Endothelial cell of umbilical vein (primary cell): ENCODE data around the gene OTOP2. TPM values are rescaled to one million over a fixed set of nuclear protein-coding genes. Genes with fewer than 3 reads are reported as not detected.

ENCODE experiments used
- BruUV-seq: library from RNA; stranded (reverse); fragments of 400-500 nt; replicated peaks from 2 replicates; lab custom pipeline; 2021; lab: Mats Ljungman, UMichigan
- CTCF ChIA-PET: fragments of 300-600, 350-600 bp; sonication (Branson Sonifier 250); formaldehyde crosslinking; loops from one replicate; lab custom pipeline; 2021; ENCODE audit warnings: antibody characterized with exemption, inconsistent platforms; lab: Charles Lee
- POLR2A ChIA-PET: fragments of 300-600, 350-600 bp; sonication (Branson Sonifier 250); formaldehyde crosslinking; loops from one replicate; lab custom pipeline; 2021; ENCODE audit warnings: antibody characterized with exemption, inconsistent platforms; lab: Charles Lee
- DNase-seq: peaks from one replicate; pipeline ENCODE4 v3.0.0-alpha.2; 2011; ENCODE audit warnings: low read depth, low spot score
- FAIRE-seq: peaks from 2 replicates; lab custom pipeline; 2011; peaks lifted over from hg19 to GRCh38; lab: Jason Lieb, UNC
- H2AFZ ChIP-seq: 2 replicates; pipeline ENCODE4 v1.6.0; 2012; ENCODE audit warnings: low read depth, low read length, control low read depth, inconsistent platforms
- H3K27ac ChIP-seq: 2 replicates; pipeline ENCODE4 v1.5.1; 2011; ENCODE audit warnings: low read depth, mild to moderate bottlenecking, control low read depth, low read length, moderate library complexity; ENCODE audit not compliant: insufficient read depth
- H3K27me3 ChIP-seq, 2 experiments: 2 replicates each; pipeline versions ENCODE4 v1.6.0 to v1.6.1; 2011; ENCODE audit warnings: low read length in 2 of 2, mixed read lengths in 1 of 2; ENCODE audit not compliant: control insufficient read depth in 2 of 2, insufficient read depth in 2 of 2
- H3K36me3 ChIP-seq, 2 experiments: 2 replicates in 1 of 2; 3 replicates in 1 of 2; pipeline ENCODE4 v1.5.1; 2011; ENCODE audit warnings: low read length in 2 of 2, mild to moderate bottlenecking in 1 of 2, moderate library complexity in 1 of 2; ENCODE audit not compliant: control insufficient read depth in 2 of 2, insufficient read depth in 2 of 2; ENCODE audit errors: extremely low read depth in 1 of 2
- H3K4me1 ChIP-seq: 3 replicates; pipeline ENCODE4 v1.5.1; 2011; ENCODE audit warnings: mild to moderate bottlenecking, low read length; ENCODE audit not compliant: control insufficient read depth, insufficient read depth; ENCODE audit errors: extremely low read depth
- H3K4me2 ChIP-seq: 2 replicates; pipeline ENCODE4 v1.6.1; 2011; ENCODE audit warnings: low read length, control low read depth, mixed read lengths; ENCODE audit not compliant: insufficient read depth
- H3K4me3 ChIP-seq, 3 experiments: fragments of 200-600 bp in 1 of 3; sonication (generic), shearing (Covaris generic) in 1 of 3; replicated peaks in 1 of 3; 2 replicates each; pipeline ENCODE4 v1.5.1; 2011 to 2016; ENCODE audit warnings: control low read depth in 3 of 3, low read length in 3 of 3, mild to moderate bottlenecking in 2 of 3, inconsistent platforms in 1 of 3, low read depth in 1 of 3, moderate library complexity in 1 of 3; ENCODE audit not compliant: insufficient read depth in 1 of 3
- H3K79me2 ChIP-seq: 2 replicates; pipeline ENCODE4 v1.6.0; 2012; ENCODE audit warnings: low read length, inconsistent platforms; ENCODE audit not compliant: control insufficient read depth, insufficient read depth
- H3K9ac ChIP-seq: replicated peaks from 2 replicates; pipeline ENCODE3; 2011; ENCODE audit warnings: low read length, control low read depth; ENCODE audit not compliant: insufficient read depth; ENCODE audit errors: extremely low read depth
- H3K9me1 ChIP-seq: replicated peaks from 3 replicates; pipeline ENCODE4 v1.6.0; 2011; ENCODE audit warnings: mild to moderate bottlenecking, low read length; ENCODE audit not compliant: control insufficient read depth, insufficient read depth; ENCODE audit errors: extremely low read depth
- H3K9me3 ChIP-seq: replicated peaks from 2 replicates; pipeline ENCODE4 v1.5.1; 2012; ENCODE audit warnings: low read length, inconsistent platforms; ENCODE audit not compliant: control insufficient read depth, insufficient read depth
- H4K20me1 ChIP-seq: replicated peaks from 2 replicates; pipeline ENCODE3; 2011; ENCODE audit warnings: mild to moderate bottlenecking, low read length; ENCODE audit not compliant: control insufficient read depth, insufficient read depth; ENCODE audit errors: extremely low read depth
- EZH2 ChIP-seq: IDR thresholded peaks from 2 replicates; pipeline ENCODE4 v1.6.1; 2012; ENCODE audit warnings: borderline replicate concordance, low read depth, mild to moderate bottlenecking, moderate library complexity, low read length, inconsistent platforms; ENCODE audit not compliant: severe bottlenecking
- FOS ChIP-seq: IDR thresholded peaks from 2 replicates; pipeline ENCODE4 v1.6.1; 2011; ENCODE audit warnings: mild to moderate bottlenecking, low read length, moderate library complexity, borderline replicate concordance; ENCODE audit not compliant: insufficient read depth
- GATA2 ChIP-seq: IDR thresholded peaks from 2 replicates; pipeline ENCODE4 v1.7.0; 2011; ENCODE audit warnings: low read depth, mild to moderate bottlenecking, moderate library complexity, mixed read lengths, low read length; ENCODE audit not compliant: insufficient read length, insufficient read depth
- JUN ChIP-seq: IDR thresholded peaks from 2 replicates; pipeline ENCODE4 v1.6.1; 2011; ENCODE audit warnings: borderline replicate concordance, low read depth; ENCODE audit not compliant: insufficient read length, insufficient read depth
- MYC ChIP-seq: IDR thresholded peaks from one replicate; pipeline ENCODE4 v1.6.1; 2011; ENCODE audit warnings: mild to moderate bottlenecking, low read depth, low read length
- POLR2A ChIP-seq: IDR thresholded peaks from 2 replicates; pipeline ENCODE4 v1.6.1; 2012; ENCODE audit warnings: low read depth, mild to moderate bottlenecking, control low read depth, low read length
- POLR2AphosphoS5 ChIP-seq: IDR thresholded peaks from 2 replicates; pipeline ENCODE4 v1.6.1; 2012; ENCODE audit warnings: low read depth, mild to moderate bottlenecking, control low read depth, low read length, moderate library complexity; ENCODE audit not compliant: insufficient read depth
- dilution Hi-C: fragments of 300-500 bp; cut with MboI; formaldehyde crosslinking; loops from one replicate; pipeline ENCODE4 v1.15.0; 2019; ENCODE audit warnings: low sequenced_read_pairs; ENCODE audit not compliant: extremely low pct_ligation_motif_present
- intact Hi-C: fragments of 100-400 bp; cut with micrococcal nuclease; formaldehyde crosslinking; loops from one replicate; pipeline ENCODE4 v1.10.0; 2022
- polyA plus RNA-seq, 4 experiments: library from polyadenylated mRNA; depleted of rRNA in 3 of 4; stranded (reverse) in 3 of 4; unstranded in 1 of 4; fragments of >200 nt; gene quantifications; 2 replicates each; pipeline versions ENCODE4 v1.2.1 to v1.2.3, GENCODE V29; 2011 to 2012; ENCODE audit warnings: missing spikeins in 1 of 4
- total RNA-seq: library from RNA; stranded (reverse); gene quantifications from 2 replicates; pipeline ENCODE4 v1.2.3, GENCODE V29; 2021
- TF ChIP-seq, protein P1 (sequence below): IDR thresholded peaks from 2 replicates; pipeline ENCODE4 v1.6.1; 2011; ENCODE audit not compliant: insufficient read depth, insufficient read length
- TF ChIP-seq, protein P2 (sequence below), 2 donors: IDR thresholded peaks; 1 replicate in 1 of 2; 2 replicates in 1 of 2; pipeline ENCODE4 v1.5.1; 2011; ENCODE audit warnings: low read length in 2 of 2, mild to moderate bottlenecking in 2 of 2, moderate library complexity in 2 of 2, control low read depth in 1 of 2, inconsistent platforms in 1 of 2, low read depth in 1 of 2; ENCODE audit not compliant: insufficient read depth in 1 of 2; ENCODE audit errors: extremely low read depth in 1 of 2

Gene OTOP2
- total and polyA plus RNA-seq, 2 donors (not counting 3 experiments of a cell fraction or from before 2014, with no cell fraction given), result not detected

DNA sequence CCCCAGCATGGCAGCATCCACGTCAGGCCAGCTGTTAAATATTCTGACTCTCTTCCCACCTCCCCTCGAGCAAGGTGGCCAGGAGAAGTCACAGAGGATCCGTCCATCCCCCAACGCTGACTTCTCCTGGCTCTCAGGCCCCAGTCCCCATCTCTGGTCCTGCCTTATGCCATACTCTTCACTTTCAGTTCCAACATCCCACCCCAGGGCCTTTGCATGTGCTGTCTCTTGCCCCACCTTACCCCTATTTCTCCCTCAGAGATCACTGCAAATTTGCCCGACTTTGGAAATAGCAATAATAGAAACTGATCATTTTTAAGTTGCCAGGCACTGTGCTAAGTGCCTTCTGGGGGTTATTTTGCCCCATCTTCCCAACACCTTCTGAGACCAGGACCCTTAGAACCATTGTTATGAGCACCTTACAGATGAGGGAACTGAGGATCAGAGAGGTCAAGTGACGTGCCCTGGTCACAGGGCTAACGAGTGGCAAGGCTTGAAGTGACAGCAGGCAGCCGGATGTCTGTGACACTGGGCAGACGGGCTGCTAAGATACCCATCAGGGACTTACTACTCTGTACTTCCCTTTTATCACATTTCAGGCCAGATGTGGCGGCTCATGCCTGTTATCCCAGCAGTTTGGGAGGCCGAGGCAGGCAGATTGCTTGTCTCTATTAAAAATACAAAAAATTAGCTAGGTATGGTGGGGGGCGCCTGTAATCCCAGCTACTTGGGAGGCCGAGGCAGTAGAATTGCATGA lies 30.8 kb downstream of the OTOP2 start:
- ChIA-PET POLR2A (no interaction called here), CTCF (interaction anchor here (4.6 kb wide), 1 partner anchor 30 kb away, joined by 58 read pairs; the partner anchor contains the start of gene OTOP2)
- Histone ChIP-seq H3K9me3 (no peaks in the 10 kb centered on the region), H4K20me1 (no peaks in the 10 kb centered on the region), H3K4me1 (no peaks in the 10 kb centered on the region), H2AFZ (no peak overlapping the region), H3K9ac (no peak overlapping the region), H3K27ac (no peak overlapping the region), H3K36me3 (no peaks in the 10 kb centered on the region), H3K4me2 (no peak overlapping the region), H3K9me1 (no peaks in the 10 kb centered on the region), H3K4me3 (no peak overlapping the region), H3K79me2 (no peaks in the 10 kb centered on the region), H3K27me3 (no peaks in the 10 kb centered on the region)
- dilution Hi-C loops (no loop called here), intact Hi-C loops (no loop called here)
- DNase-seq (no peak), FAIRE-seq (no peak)
- no TSS peak for BruUV-seq
- TF ChIP-seq JUN, result no peak
- TF ChIP-seq POLR2A, result no peak
- no peak for TF ChIP-seq FOS
- no peak for TF ChIP-seq MYC
- TF ChIP-seq, protein P1, sequence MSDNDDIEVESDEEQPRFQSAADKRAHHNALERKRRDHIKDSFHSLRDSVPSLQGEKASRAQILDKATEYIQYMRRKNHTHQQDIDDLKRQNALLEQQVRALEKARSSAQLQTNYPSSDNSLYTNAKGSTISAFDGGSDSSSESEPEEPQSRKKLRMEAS, result no peak
- TF ChIP-seq, protein P2, sequence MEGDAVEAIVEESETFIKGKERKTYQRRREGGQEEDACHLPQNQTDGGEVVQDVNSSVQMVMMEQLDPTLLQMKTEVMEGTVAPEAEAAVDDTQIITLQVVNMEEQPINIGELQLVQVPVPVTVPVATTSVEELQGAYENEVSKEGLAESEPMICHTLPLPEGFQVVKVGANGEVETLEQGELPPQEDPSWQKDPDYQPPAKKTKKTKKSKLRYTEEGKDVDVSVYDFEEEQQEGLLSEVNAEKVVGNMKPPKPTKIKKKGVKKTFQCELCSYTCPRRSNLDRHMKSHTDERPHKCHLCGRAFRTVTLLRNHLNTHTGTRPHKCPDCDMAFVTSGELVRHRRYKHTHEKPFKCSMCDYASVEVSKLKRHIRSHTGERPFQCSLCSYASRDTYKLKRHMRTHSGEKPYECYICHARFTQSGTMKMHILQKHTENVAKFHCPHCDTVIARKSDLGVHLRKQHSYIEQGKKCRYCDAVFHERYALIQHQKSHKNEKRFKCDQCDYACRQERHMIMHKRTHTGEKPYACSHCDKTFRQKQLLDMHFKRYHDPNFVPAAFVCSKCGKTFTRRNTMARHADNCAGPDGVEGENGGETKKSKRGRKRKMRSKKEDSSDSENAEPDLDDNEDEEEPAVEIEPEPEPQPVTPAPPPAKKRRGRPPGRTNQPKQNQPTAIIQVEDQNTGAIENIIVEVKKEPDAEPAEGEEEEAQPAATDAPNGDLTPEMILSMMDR (IDR thresholded peaks at IDR 0.05; ENCODE audit: extremely low read depth in 1 of 2, insufficient read depth in 1 of 2, low read depth in 1 of 2, low read length in 2 of 2), result no peak
- no peak for TF ChIP-seq EZH2
- no peak for TF ChIP-seq GATA2
- no peak for TF ChIP-seq POLR2AphosphoS5
